SK-N-MC (cell line): ENCODE data around the gene MTA1.

Experiments
- EZH2 ChIP-seq: fragments of 200-600 bp; sonication (generic); IDR thresholded peaks from one replicate; pipeline ENCODE4 v1.6.1; 2017; ENCODE audit warnings: antibody characterized with exemption
- POLR2AphosphoS5 ChIP-seq: IDR thresholded peaks from 2 replicates; pipeline ENCODE4 v1.6.1; 2012; ENCODE audit warnings: mild to moderate bottlenecking, low read depth, low read length, borderline replicate concordance

GRCh38 chr14:105427412-105427811 lies 7.8 kb downstream of the MTA1 start:
- no peak for TF ChIP-seq EZH2
- no peak for TF ChIP-seq POLR2AphosphoS5
